HT-29 (cell line): ENCODE data around the gene SIAH1. TPM values are rescaled to one million over a fixed set of nuclear protein-coding genes. Genes with fewer than 3 reads are reported as not detected.
"Not testable (repeated sequence)": the region's sequence is repeated elsewhere in the genome, so short reads cannot be mapped to it uniquely, and the experiment has no call there.

Source experiments
- DNase-seq: peaks from one replicate; pipeline ENCODE4 v3.0.0-alpha.2; 2015; ENCODE audit warnings: low spot score
- total RNA-seq: library from RNA; depleted of rRNA; stranded (reverse); fragments of >200 nt; shearing (Covaris generic); gene quantifications from 2 replicates; pipeline ENCODE4 v1.2.3, GENCODE V29; 2014

SIAH1 gene
- total RNA-seq, 1 experiment from 2014 or later, result 23.7 TPM

DNA sequence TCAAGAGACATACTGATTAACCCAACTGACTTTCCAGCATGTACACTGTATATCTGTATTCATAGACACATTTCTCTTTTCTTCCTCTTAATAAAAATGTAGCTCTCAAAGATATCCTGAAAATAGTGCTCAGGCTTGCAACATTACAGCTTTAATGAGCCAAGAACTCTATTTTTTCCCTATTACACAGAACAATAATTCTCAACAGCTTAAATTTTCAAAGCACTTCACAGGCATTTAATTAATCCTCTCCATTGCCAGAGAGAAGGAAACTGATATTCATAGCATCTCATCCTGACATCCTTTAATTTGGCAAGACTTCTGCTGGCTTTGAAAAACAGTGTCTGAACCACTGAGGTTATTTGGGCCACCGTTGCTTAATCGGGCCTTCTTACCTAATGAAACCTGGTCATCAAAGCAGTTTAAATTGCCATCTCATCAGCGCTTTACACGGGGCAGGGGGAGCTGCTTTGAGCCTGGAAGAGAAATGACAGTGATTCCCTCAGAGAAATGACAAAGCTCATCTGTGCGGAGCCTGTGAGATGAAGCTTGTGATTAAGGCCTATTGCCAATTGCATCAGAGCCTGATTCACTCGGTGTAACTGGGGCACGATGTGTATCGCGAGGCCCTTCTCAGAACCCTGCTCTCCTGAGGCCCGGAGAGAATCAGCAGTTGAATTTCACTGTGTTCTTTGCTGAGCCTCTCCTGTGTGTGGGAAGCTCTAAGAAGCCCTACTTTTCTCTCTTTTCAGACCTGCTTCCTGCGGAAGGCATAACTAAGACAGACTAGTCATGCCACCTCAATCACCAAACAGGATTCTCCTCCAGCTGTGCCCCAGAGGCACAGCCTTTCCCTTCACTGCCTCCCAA is 8.5 kb upstream of the SIAH1 start:
- no peak for DNase-seq

DNA sequence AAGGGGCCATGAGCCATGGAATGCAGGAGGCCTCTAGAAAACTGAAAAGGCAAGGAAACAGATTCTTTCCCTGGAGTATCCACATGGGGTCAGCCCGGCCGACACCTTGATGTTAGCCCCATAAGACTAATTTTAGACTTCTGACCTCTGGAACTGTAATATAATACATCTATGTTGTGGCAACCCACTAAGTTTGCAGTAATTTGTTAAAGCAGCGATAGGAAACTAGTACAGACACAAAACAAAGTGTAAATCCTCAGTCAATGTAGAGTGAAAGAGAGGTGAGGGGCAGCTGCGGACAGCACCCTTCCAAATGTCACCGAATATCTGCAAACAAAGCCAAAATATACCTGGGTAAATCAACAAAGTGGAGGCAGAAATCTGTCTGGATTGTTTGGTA is 7.2 kb upstream of the SIAH1 start:
- no peak for DNase-seq

DNA sequence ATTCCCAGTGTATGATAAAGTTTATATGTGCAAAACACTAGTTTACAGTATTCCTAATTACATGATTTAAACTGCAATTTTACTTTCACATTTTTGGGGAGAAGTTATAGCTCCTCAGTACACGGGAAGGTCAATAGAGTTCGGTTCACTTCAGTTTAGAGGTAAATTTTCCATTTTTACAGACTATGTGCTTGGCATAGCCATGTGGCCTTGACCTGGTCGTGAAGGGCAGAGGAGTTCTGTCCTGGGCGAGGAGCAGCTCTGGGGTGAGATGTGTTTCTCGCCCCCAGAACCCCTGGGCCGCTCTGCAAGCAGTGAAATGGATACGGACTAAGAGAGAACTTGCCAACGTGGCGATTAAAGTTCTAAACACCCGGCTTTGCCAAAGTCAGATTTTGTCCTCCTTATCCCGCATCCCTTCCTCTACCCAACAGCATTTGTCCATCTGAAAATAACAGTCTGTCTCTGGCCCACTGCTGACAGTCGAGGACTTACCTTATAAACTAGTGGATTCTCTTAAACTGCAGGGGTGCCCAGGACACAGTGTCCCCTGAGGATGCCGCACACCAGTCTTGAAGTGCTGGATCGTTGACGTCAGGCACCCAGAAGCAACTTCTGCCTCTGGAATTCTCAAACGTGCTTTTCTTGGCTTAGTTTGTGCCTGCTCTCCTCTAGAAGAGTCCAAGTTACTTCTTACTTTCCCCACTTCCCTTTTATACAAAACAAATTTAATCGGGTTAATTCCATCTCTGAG is 1.5 kb upstream of the SIAH1 start:
- DNase-seq, result no peak

DNA sequence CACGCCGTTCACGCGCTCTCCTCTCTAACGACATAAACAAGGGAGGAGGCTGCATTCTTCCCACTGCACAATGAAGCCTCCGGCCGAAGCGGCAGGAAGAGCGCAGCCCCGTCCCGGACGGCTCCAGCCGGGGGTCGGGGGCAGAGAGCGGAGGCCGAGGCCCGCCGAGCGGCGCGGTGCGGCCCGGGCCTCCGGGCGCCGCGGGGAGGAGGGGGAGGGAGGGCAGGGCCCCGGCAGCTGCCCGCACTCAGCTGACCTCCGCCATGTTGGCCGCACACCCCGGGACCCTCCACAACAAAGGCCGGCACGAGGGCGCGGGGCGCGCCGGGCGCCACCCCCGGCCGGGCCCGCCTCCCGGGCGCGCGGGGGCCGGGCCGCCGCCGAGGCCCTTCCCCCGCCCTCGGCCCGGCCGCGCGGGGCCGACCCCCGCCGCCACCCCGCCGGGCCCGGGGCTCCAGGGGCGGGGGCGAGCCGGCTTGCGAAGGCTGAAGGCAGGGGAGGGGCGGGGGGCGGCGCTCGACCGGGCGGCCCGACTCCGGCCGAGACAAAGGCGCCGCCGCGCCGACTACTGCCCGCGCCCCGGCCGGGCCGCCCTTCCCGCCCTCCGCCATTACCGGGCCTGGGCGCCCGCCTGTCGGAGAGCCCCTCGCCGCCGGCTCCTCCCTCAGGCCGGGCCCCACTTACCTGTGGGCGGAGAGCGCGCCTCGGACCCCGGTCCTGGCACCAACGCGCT is 527 bp downstream of the SIAH1 start:
- peak; percentile 48 for DNase-seq

DNA sequence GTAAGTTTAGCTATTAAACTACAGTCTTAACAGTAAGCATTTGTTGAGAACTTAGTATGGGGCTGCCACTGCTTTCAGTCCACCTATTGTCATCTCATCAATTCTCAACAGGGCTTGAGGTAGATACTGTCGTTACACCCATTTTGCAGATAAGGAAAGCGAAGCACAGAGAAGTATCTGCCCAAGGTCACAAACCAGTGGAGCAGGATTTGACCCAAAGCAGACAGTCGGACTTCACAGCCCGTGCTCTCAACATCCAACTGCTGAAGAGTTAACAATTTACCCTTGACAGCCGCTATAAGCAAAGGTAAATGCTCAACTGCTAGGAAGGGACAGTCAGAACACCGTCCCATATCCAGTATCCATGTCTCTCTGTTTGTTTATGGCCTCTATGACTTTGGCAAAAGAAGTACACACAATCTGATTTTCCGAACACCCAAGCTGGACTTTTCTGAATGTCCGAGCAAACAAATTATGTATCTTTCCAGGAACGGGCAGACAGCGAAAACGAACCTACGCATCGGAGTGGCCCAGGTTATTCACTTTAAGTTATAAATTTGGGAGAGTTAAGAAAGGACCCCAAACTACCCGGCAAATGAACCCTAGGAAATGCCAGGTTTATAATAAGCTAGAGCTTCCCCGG is 1.2 kb downstream of the SIAH1 start:
- DNase-seq, result peak; percentile 64

DNA sequence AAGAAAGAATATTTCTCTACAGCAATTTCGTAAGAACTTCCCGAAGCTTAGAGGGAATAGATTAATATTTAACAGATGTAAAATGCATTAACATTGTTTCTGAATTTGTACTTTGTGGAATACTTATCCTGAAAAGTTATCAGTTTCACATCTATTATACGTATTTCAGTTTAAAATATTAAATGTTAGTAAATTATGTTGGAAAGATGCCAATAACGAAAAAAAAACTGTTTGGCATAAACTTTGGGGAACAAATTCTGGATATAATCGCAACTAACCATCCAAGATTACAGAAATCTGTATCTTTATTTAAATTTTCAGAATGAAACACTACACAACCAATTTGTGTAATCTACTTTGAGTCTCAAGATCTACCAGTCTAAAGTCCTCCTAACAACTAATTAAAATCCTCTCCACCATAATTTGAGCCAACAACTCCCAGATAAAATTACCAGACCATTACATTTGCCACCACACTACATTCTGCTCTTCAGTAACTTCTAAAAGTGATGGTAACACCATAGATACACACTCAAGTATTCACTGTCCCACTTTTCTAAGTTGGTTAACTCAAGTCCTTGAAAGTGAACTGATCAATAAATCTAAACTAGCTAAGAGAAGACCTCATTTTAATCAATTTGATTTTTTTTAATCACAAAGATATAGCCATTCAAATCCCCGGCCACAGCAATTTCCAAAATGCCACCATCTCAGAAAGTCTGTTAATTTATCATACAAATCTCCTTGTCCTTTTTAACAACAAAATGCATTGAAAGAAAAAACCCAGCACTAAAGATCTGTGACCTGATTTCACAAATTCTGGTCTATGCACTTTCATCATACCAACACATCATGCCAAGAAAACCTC is 2.0 kb downstream of the SIAH1 start:
- peak; percentile 23 for DNase-seq

DNA sequence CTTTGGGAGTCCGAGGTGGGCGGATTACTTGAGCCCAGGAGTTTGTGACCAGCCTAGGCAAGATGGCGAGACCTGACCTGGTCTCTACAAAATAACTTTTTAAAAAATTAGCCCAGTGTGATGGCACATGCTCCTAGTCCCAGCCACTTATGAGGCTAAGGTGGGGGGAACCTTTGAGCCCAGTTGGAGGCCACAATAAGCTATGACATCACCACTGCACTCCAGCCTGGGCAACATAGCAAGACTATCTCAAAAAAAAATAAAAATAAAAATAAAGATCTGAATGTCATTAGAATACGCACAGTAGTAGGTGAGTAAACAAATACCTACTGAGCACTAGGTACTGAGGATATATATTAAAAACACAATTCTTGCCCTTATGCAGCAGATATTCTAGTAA is 3.1 kb downstream of the SIAH1 start:
- no peak for DNase-seq

DNA sequence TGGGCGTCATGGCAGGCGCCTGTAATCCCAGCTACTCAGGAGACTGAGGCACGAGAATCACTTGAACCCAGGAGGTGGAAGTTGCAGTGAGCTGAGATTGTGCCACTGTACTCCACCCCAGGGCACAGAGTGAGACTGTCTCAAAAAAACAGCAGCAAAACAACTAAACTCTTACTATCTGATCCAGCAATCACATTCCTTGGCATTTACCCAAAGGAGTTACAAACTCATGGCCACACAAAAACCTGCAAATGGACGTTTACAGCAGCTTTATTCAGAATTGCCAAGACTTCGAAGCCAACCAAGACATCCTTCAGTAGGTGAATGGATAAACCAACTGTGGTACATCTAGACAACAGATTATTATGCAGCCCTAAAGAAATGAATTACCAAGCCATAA is 4.0 kb downstream of the SIAH1 start:
- DNase-seq, result no peak

DNA sequence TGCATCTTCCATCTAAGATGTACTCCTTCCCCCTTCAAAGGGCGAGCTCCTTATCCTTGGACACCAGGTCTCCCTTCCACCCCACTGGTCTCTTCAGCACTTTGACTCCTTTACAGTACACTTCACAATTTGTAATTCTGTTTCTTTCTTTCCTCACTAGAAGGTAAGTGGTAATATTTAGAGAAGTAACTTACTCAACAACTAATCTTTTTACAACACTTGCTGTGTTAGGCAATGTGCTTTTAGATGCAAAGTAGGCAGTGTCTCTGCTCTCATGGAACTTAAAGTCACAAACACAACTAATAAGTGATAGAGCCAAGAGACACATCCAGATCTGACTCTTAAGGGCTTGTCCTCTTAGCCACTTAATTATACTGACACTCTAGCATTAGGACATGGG is 6.4 kb downstream of the SIAH1 start:
- no peak for DNase-seq

DNA sequence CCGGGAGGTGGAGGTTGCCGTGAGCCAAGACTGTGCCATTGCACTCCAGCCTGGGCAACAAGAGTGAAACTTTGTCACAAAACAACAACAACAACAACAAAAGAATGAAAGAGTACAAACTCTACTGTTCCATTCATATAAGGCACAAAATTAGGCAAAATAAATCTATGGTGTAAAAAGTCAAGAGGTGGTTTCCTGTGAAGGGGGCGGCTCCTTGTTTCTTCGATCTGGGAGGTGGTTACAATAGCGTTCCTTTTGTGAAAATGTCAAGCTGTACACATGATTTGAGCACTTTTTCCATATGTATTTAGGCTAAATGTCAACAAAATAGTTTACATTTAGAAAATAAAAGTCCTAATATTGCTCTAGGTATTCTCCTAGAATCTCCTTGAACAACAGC is 6.9 kb downstream of the SIAH1 start:
- no peak for DNase-seq

DNA sequence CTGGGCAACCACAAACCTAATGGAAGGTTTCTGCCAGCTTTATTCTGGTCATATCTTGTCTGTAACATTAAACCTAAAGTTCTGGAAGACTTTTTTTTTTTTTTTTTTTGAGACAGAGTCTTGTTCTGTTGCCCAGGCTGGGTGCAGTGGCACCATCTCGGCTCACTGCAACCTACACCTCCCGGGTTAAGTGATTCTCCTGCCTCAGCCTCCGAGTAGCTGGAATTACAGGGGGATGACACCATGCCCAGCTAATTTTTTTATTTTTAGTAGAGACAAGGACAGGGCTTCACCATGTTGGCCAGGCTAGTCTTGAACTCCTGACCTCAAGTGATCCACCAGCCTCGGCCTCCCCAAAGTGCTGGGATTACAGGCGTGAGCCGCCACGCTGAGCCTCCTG is 7.9 kb downstream of the SIAH1 start:
- not testable (repeated sequence) for DNase-seq

DNA sequence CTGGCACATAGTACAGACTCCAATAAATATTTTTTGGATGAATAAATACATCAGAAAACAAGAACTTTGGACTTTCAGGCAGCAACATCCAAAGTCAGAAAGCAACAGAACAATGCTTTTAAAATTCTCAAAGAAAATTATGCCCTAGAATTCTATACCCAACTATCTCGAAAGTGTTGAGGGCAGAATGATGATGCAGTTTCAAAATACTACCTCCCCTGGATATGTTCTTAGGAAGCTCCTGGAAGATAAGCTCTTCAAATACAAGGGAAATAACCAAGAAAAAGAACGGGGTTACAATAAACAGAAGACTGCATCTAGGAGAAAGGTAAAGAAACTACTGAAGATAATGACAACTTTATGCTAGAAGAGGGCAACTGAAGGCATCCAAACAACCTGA is 11.0 kb downstream of the SIAH1 start:
- no peak for DNase-seq

DNA sequence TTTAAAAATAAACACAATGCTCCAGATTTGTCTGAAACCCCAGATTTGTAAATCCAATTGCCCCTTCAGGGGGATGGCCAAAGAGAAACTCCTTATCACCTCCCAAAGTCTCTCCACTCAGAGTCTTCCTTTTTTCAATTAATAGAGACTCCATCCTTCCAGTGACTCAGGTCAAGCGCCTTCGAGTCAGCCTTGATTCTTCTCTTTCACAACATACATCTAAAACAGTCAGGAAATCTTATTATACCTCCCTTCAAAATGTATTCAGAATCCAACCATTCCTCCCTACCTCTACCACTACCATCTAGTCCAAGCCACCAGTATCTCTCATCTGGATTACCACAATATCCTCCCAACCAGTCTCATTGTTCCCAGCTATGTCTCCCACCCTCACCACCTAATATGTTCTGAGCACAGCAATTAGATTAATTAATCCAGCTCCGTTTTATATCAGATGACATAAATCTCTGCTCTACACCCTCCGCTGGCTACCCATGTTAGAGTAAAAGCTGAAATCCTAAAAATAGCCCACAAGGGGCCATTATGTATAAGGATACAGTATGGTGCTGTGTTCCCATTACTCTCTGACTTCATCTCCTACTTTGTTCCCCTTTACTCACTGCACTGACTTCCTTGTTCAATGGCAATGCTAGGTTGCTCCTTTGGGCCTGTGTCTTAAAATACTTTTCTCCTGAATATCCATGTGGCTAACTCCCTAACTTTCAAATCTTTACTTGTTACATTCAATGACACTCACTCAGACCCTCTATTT is 11.8 kb downstream of the SIAH1 start:
- no peak for DNase-seq

DNA sequence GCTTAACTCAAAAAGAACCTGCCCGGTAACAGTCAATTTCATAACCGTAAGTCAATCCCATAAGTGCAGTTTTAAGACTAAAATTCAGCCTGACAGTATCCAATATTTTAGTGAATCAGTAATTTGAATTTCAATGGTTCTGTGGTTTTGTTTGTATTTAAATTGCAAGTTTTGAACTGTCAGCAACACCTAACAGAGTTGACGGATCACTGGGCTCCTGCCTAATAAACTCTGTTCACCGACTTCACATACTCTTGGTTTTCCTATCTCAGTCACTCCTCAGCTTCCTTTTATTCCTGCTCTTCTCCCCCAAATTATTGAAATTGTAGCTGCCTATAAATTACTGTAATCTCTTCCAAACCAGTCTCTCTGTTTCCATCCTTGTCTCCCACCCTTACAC is 12.5 kb downstream of the SIAH1 start:
- no peak for DNase-seq

DNA sequence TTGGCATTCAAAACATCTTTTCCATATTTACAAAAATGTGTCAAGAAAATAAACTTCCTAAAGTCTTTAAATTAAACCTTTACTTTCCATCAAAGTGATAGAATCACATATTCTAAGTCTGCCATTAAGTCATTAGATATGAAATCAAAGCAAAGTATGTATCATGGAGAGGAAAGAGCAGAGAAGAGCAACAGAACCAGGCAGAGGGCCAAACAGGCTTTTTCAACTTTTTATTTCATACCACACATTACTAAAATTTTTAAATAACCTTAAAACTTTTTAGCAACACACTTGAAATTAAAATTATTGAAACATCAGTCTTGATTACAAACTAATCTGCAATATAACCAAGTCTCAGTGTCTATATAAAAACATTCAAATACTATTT is 13.8 kb downstream of the SIAH1 start:
- no peak for DNase-seq

DNA sequence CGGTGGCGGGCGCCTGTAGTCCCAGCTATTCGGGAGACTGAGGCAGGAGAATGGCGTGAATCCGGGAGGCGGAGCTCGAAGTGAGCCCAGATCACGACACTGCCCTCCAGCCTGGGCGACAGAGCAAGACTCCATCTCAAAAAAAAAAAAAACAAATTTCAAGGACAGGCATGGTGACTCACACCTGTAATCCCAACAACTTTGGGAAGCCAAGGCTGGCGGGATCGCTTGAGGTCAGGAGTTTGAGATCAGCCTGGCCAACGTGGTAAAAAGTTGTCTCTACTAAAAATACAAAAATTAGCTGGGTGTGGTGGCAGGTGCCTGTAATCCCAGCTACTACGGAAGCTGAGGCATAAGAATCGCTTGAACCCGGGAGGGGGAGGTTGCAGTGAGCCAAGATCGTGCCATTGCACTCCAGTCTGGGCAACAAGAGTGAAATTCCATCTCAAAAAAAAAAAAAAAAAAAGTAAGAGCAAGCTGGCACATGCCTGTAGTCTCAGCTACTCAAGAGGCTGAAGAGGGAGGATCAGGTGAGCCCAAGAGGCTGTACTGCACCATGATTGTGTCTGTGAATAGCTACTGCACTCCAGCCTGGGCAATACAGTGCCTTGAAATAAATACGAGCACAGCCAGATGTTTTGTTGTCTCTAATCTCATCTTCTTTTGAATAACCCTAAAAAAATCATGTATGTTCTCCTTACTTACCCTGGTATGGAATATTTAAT is 14.4 kb downstream of the SIAH1 start:
- DNase-seq, result not testable (repeated sequence)

DNA sequence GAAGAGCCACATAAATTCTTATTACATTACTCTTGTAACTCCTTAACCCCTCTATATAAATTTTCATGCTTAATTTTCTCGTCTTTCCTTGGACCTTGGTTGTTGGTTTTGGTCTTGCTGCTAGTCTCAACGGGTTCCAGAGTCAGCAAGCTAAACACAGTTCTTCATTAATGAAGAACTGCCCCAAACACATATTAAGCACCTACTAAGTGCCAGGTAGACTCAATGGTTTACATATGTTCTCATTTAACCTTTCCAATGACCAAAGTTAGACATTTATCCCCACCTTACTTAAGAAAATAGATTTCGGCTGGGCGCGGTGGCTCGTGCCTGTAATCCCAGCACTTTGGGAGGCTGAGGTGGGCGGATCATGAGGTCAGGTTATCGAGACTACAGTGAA is 15.0 kb downstream of the SIAH1 start:
- no peak for DNase-seq

DNA sequence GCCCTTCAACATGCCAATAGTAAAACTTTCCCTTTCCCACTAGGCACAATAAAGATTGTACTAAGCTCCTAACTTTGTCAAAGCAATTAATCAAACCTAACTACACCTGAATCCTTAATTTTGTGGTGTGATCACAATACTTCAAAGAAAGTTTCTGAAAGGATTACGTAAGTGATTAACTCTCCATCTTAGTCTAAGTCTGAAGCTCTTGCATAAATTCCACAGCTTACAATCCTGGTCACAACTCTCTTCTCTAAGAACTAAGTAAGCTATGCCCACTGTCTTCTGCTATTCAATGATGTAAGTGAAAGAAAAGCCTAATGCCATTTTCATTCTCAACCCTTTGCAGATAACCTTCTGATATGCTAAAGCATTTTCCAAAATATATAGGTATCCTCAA is 15.4 kb downstream of the SIAH1 start:
- DNase-seq, result no peak

DNA sequence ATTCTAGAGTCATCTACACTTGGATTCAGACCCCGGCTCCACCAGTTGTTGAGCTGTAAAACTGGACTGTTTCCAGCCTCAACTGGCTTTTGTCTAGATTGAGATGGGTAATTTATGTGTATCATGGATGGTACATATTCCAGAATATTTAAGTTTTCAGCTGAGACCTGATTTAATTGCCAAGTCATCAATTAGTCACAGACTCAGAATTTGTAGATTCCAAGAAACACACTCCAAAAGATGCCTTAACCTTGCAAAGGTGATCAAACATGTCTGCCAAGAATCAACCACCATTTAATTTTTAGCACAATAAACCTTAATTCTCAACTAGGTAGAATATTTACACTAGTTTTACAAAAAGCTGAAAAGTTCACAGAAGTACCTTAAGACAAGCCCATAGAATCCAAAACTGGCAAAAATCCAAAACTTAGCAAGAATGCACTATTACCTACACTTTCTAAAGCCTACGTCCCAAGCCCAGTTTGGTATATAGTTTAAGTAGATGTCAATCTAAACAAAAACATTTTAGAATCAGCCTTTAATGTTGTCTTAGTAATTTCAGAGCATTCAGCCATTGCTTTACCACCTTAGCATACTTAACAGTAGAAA is 17.7 kb downstream of the SIAH1 start:
- DNase-seq, result no peak
